DMS53 (cell line): ENCODE data around the gene ELAPOR1.

Source experiments
- DNase-seq: peaks from one replicate; lab custom pipeline; 2025; lab: John Stamatoyannopoulos, UW

ELAPOR1 gene

GRCh38 chr1:109096120-109096519 lies 17.8 kb upstream of the ELAPOR1 start:
- no peak for DNase-seq

DNA sequence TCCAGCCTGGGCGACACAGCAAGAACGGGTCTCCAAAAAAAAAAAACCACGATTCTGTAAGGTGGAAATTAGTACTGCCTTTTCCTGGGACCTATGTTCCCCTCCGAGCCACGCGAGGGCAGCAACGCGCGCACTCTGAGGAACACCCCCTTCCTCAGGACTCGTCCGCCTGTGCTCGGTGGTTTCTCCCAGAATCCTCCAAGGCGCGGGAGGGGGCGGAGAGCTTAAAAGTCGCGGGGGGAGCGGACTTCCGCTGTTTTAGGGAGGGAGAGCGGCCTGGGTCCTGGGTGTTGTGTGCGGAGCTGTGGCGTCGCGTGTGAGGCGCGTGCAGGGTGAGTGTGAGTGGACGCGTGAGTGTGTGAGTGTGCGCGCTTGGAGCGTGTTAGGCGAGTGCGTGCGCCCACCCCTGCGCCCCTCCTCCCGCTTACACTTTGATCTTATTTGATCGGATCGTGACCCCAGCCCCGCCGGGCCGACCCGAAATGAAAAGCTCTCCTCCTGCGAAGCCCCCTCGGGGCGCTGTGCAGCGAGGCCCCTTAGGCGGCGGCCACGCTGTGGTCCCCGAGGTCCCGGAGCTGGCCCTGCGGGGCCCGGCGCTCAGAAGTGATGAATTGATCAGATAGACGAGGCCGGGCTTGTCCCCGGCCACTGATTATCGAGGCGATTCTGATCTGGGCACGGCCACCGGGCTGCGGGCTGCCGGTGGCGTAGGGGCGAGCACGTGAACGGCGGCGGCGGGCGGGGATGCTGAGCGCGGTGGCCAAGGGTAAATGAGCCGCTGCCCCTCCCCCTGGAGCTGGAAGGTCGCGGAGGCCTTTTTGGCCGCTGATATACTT lies 13.8 kb upstream of the ELAPOR1 start:
- peak; percentile 99 for DNase-seq

DNA sequence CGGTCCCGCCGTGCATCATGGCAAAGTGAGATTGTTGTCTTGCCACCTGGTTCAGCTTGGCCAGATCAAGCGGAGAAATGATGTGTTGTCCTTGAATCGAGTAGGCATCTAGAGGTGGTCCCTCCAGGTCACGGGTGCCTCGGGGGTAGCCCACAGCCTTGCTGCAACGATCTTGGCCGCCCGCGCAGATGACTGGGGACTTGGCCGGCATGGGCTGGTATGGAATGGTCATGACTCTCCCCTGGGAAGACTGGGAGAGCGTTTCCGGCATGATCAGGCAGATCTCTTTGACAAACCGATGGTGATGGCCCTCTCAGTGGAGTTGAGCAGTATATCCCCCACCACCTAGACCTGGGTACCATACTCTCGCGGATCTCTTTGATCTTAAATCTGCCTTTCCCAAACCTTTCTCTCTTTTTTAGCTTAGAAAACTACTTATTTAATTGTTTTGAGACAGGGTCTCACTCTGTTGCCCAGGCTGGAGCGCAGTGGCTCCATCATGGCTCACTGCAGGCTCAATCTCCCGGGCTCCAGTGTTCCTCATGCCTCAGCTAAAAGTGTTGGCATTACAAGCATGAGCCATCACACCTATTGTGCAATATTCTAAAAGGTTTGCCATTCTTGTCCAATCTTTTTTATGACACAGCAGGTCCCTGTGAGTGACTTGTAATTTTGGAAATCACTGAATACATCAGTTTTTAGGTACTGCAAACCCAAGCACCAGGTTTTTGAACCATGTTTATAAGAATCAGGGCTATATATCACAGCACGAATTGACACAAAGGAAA lies 9.4 kb upstream of the ELAPOR1 start:
- no peak for DNase-seq

DNA sequence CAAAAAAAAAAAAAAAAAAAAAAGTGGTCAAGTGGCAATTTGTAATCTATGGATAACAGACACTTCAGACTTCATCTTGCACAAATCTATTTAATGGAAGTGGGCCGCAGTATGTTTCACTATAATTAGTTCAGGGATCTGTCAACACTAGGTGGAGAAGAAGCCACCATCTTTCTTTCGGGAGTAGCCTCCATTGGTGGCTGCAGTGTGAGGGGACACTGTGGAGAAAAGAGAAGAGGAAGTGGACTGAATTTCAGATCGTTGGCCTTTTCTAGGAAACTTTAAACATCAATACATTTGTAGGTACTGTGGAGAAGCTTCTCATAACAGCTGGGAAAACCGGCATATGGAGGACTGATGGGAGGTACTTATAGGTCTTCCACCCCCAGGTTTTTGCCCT lies 8.0 kb upstream of the ELAPOR1 start:
- no peak for DNase-seq

DNA sequence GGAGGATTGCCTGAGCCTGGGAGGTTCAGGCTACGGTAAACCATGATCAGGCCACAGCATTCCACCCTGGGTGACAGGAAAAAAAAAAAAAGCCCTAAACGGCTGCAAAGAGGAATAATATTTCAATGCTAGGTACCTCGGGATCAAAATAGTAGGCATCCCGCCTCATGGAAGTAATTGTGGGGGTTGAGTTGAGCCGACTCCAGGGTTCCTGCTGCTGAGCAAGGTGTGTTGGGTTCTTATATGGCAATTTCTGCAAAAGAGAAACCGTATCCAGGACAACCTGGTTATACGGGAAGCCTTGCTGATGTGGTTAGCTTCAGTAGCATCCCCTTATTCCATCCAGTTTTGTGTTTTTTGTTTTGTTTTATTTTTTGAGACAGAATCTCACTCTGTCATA lies 6.1 kb upstream of the ELAPOR1 start:
- no peak for DNase-seq

GRCh38 chr1:109109906-109110305 lies 4.0 kb upstream of the ELAPOR1 start:
- no peak for DNase-seq

DNA sequence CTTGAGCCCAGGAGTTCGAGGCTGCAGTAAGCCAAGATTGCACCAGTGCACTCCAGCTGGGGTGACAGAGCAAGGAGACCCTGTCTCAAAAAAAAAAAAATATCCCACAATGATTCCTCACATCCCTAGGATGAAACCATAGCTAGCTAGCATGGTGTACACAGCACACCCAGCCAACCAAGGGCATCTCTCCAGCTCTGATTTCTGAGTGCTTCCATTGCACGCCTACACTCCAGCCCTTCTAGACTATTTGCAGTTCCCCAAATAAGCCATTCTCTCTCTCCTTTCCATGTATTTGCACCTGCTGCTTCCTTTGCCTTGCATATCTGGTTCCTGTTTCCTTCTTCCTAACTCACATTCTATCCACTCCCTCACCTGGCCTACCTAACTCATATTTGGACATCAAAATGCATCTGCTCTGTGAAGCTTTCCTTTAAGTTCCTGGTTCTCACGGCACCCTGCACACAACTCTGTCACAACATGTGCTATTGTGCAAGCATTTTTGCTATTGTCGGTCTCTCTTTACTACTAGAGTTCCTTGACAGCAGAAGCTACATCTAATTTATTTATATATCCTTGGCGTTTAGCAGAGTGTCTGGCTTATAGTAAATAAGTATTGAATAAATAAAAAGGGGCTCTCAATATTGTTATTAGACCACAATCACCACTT lies 2.4 kb upstream of the ELAPOR1 start:
- DNase-seq: peak; percentile 25

- peak; percentile 73 for DNase-seq
Observed at GRCh38 chr1:109112056-109112651, 1.8 kb upstream of the ELAPOR1 start.

DNA sequence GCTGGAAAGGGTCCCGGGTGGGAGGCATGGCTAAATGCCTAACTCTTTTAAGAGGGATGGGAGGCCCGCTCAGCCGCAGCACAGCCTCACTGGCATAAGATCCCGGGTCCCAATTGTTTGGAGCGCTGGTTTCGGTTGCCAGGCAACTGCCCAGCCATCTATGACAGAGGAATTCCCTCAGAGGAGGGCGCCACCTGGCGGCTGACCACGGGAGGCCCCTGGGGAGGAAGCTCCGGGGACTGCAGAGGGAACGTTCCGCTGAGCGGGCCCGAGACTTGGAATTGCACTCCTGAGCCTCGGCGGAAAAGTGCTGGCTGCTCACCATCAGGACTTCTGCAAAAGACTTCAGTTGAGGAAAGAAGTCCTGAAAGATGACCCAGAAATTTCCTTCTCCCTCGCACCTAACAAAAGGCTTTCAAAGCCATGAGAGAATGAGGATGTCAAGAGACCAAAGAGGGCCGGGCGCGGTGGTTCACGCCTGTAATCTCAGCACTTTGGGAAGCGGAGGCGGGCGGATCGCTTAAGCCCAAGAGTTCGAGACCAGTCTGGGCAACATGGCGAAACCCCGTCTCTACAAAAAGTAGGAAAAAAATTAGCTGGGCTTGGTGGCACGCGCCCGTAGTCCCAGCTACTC lies 1.1 kb upstream of the ELAPOR1 start:
- peak; percentile 98 for DNase-seq

- DNase-seq: peak; percentile 71
Observed at GRCh38 chr1:109114342-109114674, 393 bp downstream of the ELAPOR1 start.

DNA sequence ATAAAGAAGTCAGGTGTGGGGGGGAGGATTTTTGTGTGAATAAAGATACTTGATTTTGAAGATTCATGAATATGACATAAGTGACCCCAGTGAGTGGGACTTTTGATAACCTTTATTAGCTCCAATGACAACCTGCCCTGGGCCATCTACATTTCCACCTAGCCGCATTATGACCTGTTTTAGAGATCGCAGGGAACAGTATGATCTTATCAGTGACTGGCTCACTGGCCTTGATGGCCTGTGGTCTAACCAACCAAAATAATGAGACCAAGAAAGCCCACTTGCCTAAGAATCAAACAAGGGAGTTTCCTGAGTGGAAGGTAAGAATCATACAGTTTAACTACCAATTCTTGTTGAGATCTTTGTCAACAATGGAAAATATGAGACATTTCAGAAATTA lies 1.8 kb downstream of the ELAPOR1 start:
- peak; percentile 19 for DNase-seq

GRCh38 chr1:109116286-109116685 lies 2.4 kb downstream of the ELAPOR1 start:
- DNase-seq: peak; percentile 73

- DNase-seq: no peak
Observed at GRCh38 chr1:109118089-109118488, 4.2 kb downstream of the ELAPOR1 start.

GRCh38 chr1:109120356-109120755 lies 6.4 kb downstream of the ELAPOR1 start:
- DNase-seq: no peak

GRCh38 chr1:109131059-109131458 lies 17.1 kb downstream of the ELAPOR1 start:
- no peak for DNase-seq

GRCh38 chr1:109131800-109132199 lies 17.9 kb downstream of the ELAPOR1 start:
- no peak for DNase-seq

DNA sequence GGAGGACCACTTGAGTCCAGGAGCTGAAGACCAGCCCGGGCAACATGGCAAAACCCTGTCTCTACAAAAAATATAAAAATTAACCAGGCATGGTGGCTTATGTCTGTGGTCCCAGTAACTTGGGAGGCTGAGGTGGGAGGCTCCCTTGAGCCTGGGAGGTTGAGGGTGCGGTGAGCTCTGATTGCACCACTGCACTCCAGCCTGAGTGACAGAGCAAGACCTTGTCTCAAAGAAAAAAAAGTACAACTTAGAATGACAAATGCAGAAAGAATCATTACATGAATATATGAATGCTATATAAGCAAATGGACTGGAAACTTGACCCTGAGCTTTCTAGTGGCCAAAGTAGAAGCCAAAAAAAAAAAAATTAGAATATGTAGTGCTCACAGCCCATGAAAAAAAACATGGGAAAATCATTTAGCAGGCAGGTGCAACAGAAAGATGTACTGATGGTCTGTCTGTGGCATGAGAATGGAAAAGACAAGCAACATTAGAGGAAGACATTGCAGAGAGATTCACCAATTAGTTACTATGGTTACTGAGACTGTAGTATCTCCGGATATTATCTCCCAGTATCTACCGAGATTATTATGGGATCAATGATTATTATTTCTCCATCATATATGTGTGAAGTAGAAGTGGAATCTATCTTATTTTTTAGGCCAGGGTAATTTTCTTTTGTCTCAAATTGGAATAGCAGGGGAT lies 19.2 kb downstream of the ELAPOR1 start:
- DNase-seq: no peak

DNA sequence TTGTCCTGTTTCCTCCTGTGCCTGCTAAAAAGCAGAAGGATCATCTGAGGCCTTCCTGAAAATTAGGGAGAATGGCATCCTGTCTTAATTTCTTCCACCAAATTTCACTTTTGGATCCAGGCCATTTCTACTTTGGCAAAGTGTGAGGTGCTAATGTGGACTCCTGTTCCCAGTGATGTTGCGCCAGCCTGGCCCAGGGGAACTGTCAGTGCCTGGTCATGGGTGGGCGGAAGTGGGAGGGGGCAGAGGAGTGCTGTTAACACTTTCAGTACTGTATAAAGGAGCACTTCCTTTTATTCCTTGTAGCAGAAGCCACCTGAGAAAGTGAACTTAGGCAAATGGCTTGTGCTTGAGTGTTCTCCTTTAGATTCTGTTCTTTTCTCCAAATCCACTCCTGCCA lies 19.9 kb downstream of the ELAPOR1 start:
- no peak for DNase-seq

DNA sequence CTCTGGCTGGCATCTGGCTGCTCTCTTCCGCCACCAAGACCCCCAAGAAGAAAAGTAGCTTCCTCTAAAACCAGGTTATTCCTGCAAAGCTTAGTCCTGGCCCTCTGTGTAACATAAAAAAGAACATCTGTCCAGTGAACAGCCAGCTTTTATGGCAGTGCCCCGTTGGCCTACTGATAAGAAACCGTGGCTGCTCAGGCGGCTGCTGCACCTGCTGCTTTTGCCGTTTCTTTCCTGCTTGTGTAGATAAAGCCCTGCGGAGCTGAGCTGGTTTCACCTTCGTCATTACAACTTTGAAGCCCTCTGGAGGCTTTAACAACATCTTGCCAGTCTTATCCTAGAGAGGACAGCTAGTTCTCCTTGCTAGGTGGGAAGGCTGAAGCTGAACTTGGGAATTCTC lies 20.5 kb downstream of the ELAPOR1 start:
- peak; percentile 73 for DNase-seq

- no peak for DNase-seq
Observed at GRCh38 chr1:109135940-109136339, 22.0 kb downstream of the ELAPOR1 start.

DNA sequence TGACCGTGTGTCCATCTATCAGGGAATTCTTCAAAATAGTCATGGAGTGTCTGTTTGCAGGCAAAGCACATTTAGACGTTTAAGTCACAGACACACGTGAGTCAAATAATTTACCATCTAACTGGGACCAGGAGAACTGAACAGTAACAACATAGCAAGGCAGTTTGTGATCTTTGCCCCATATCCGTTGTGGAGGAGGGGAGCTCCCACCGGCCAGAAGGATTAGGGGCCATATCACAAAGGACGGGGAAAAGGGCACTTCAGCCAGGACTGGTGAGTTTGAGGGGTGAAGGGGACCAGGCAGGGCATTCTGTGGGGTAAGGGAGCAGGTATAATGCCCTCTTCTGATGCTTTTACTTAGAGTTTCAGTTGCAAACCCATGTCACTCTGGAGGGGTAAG lies 22.9 kb downstream of the ELAPOR1 start:
- DNase-seq: no peak
